ENCODE results near the gene GNA15.
"Not testable (repeated sequence)": the region's sequence is repeated elsewhere in the genome, so short reads cannot be mapped to it uniquely, and the experiment has no call there.

Gene GNA15

GRCh38 chr19:3150739-3151329, 15.0 kb downstream of the GNA15 start:
- DNase-seq, result no peak

- DNase-seq, result no peak
Observed at GRCh38 chr19:3151563-3152418, 16.0 kb downstream of the GNA15 start.

GRCh38 chr19:3152419-3152780, 16.6 kb downstream of the GNA15 start:
- no peak for DNase-seq

GRCh38 chr19:3153286-3154230, 17.7 kb downstream of the GNA15 start:
- no peak for DNase-seq

- not testable (repeated sequence) for DNase-seq
Observed at GRCh38 chr19:3154447-3154846, 18.6 kb downstream of the GNA15 start.

- peak; percentile 92 for DNase-seq
Observed at GRCh38 chr19:3154957-3155736, 19.3 kb downstream of the GNA15 start.

- DNase-seq, result no peak
Observed at GRCh38 chr19:3157096-3157845, 21.4 kb downstream of the GNA15 start.

- no peak for DNase-seq
Observed at GRCh38 chr19:3159565-3159964, 23.7 kb downstream of the GNA15 start.

- no peak for DNase-seq
Observed at GRCh38 chr19:3160219-3160618, 24.4 kb downstream of the GNA15 start.

- no peak for DNase-seq
Observed at GRCh38 chr19:3161453-3161852, 25.6 kb downstream of the GNA15 start.

GRCh38 chr19:3162418-3163229, 26.8 kb downstream of the GNA15 start:
- DNase-seq, result peak; percentile 36 to 37

GRCh38 chr19:3163230-3163886, 27.5 kb downstream of the GNA15 start:
- peak; percentile 81 to 85 for DNase-seq

- DNase-seq, result no peak
Observed at GRCh38 chr19:3163943-3164342, 28.1 kb downstream of the GNA15 start.

- DNase-seq, result no peak
Observed at GRCh38 chr19:3167533-3168272, 31.9 kb downstream of the GNA15 start.

- peak in 1 of 2 donors; percentile 50 for DNase-seq
Observed at GRCh38 chr19:3171894-3172672, 36.2 kb downstream of the GNA15 start.

GRCh38 chr19:3172673-3173000, 36.8 kb downstream of the GNA15 start:
- not testable (repeated sequence) for DNase-seq

GRCh38 chr19:3175781-3176714, 40.2 kb downstream of the GNA15 start:
- peak; percentile 48 to 60 for DNase-seq

Measured in CD4-positive, alpha-beta T cell treated with Interleukin-4 for 1 hour (primary cell).